ENCODE data around the gene SLC26A9. TPM values are rescaled to one million over a fixed set of nuclear protein-coding genes. Genes with fewer than 3 reads are reported as not detected.

Gene SLC26A9
- total RNA-seq, 5 donors from 2014 or later (not counting 1 experiment from before 2014, with no cell fraction given): 0.06 TPM; not detected in 4

DNA sequence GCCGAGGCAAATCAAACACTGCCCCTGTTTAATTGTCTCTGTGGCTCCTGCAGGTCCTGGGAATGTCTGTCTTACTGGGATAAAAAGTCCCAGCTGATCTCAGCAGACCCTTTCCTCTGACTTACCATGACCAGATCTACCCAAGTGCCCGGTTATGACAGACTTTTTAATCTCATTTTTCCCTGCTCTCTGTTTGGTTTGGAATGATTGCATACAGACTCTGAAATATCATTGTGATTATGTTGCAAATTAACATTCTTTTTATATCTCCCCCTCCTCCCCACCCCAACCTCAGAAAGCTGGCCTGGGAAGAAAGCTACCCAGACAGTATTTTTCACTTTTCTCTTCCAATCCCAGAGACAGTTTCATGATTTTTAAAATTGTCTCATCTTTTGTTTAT is 43.6 kb upstream of the SLC26A9 start:
- no CpG with 5 or more reads among the region's 2 CpGs for WGBS (ENCODE audit: insufficient coverage)
- Histone ChIP-seq H3K9me3 (no peaks in the 10 kb centered on the region), H3K27me3 (replicated peaks in 1 of 2; ENCODE audit: control insufficient read depth in 2 of 2, extremely low read depth in 1 of 2, insufficient read depth in 2 of 2, low read length in 1 of 2) (peaks cover 0 to 16% of the 10 kb centered on the region in 2 experiments), H3K4me3 (ENCODE audit: control insufficient read depth in 1 of 2, extremely low read depth in 1 of 2, low read length in 1 of 2) (no peak overlapping the region), H3K27ac (ENCODE audit: low read length) (no peak overlapping the region), H3K36me3 (ENCODE audit: control insufficient read depth in 2 of 2, extremely low read depth in 1 of 2, insufficient read depth in 1 of 2, low read length in 1 of 2) (no peaks in the 10 kb centered on the region), H3K4me1 (ENCODE audit: control insufficient read depth in 1 of 2, extremely low read depth in 1 of 2, insufficient read depth in 2 of 2, low read length in 2 of 2) (no peaks in the 10 kb centered on the region)
- ATAC-seq (replicated peaks in 1 of 4) (no peak), DNase-seq (no peak)
- no peaks in the 10 kb centered on the region for H3K36me3 Mint-ChIP-seq
- CTCF ChIA-PET: interaction anchor here (0.6 to 1.5 kb wide), 2 partner anchors 9 to 14 kb away, joined by 4 to 12 read pairs; no protein-coding TSS in a partner anchor
- H3K9me3 Mint-ChIP-seq: peaks cover 0 to 4% (median 0%) of the 10 kb centered on the region in 3 donors
- H3K4me3 Mint-ChIP-seq: no peak overlapping the region
- no peaks in the 10 kb centered on the region for H3K4me1 Mint-ChIP-seq
- H3K27ac Mint-ChIP-seq: no peak overlapping the region
- H3K27me3 Mint-ChIP-seq: peaks cover 11 to 12% of the 10 kb centered on the region in 2 donors
- POLR2A ChIA-PET: no interaction called here

DNA sequence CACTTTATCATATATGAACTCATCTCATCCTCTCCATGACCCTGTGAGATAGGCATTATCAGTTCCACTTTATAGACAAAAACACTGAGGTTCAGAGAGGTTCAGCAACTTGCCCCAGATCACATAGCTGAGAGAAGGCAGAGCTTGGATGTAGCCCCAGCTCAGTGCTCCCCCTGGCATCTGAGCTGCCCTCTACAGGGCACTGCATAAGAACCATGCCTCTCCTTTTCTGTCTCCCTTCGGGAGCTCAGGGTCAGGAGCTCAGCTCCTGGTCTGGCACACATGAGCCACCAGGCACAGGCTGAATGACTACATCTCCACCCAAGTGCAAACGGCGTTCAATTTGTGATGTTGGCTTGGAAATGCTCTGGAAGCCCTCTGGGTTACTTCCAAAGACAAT is 43.0 kb upstream of the SLC26A9 start:
- no peaks in the 10 kb centered on the region for H3K36me3 Mint-ChIP-seq
- peaks cover 0 to 16% of the 10 kb centered on the region in 2 experiments for H3K27me3 ChIP-seq (replicated peaks in 1 of 2; ENCODE audit: control insufficient read depth in 2 of 2, extremely low read depth in 1 of 2, insufficient read depth in 2 of 2, low read length in 1 of 2)
- ATAC-seq (replicated peaks in 1 of 4) (no peak), DNase-seq (no peak)
- POLR2A ChIA-PET: no interaction called here
- H3K4me1 Mint-ChIP-seq: no peaks in the 10 kb centered on the region
- peaks cover 6 to 9% of the 10 kb centered on the region in 2 donors for H3K27me3 Mint-ChIP-seq
- WGBS (ENCODE audit: insufficient coverage): 83% methylated on average over 1 of the region's 3 CpGs
- H3K36me3 ChIP-seq (ENCODE audit: control insufficient read depth in 2 of 2, extremely low read depth in 1 of 2, insufficient read depth in 1 of 2, low read length in 1 of 2): no peaks in the 10 kb centered on the region
- H3K27ac Mint-ChIP-seq: no peak overlapping the region
- CTCF ChIA-PET: interaction anchor here (0.5 to 1.5 kb wide), 3 partner anchors 9 to 298 kb away, joined by 3 to 12 read pairs (median 5); no protein-coding TSS in a partner anchor
- H3K27ac ChIP-seq (ENCODE audit: low read length): no peak overlapping the region
- H3K4me3 Mint-ChIP-seq: no peak overlapping the region
- peaks cover 0 to 5% (median 0%) of the 10 kb centered on the region in 3 donors for H3K9me3 Mint-ChIP-seq
- H3K9me3 ChIP-seq: no peaks in the 10 kb centered on the region
- H3K4me3 ChIP-seq (ENCODE audit: control insufficient read depth in 1 of 2, extremely low read depth in 1 of 2, low read length in 1 of 2): no peak overlapping the region
- no peaks in the 10 kb centered on the region for H3K4me1 ChIP-seq (ENCODE audit: control insufficient read depth in 1 of 2, extremely low read depth in 1 of 2, insufficient read depth in 2 of 2, low read length in 2 of 2)

DNA sequence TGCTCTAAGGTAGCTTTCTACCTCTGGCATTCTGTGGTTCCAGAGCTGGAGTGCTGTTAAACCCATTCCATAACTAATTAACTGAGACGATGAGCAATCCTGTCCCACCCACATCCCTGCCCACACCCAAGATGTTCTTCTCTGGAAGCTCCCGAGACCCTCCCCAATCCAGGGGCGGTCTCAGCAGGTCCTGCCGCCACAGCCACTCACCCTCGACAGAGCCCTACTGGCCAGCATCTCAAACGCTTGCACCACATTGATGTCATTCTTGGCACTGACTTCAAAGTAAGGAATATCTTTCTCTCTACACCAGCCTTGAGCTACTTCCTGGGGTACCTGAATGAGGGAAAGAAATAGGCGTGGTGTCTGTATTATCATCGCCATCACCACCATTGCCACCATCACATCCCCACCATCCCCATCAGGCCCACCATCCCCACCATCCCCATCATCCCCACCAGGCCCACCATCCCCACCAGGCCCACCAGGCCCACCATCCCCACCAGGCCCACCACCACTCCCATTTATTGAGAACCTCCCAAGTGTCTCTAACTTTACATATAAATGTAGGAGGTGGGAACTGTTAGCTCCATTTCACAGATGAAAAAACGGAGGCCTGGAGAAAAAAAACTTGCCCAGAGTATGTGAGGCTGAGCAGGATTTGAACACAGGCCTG is 42.2 kb upstream of the SLC26A9 start:
- ChIA-PET POLR2A (interaction anchor here in 1 of 2 donors (0.6 kb wide), 2 partner anchors 152 to 1755 kb away, joined by 3 to 8 read pairs; no protein-coding TSS in a partner anchor), CTCF (interaction anchor here (0.5 to 1.5 kb wide), 3 partner anchors 8 to 22 kb away, joined by 3 to 12 read pairs (median 5); no protein-coding TSS in a partner anchor)
- ATAC-seq (replicated peaks in 1 of 4) (no peak), DNase-seq (no peak)
- H3K27ac Mint-ChIP-seq: no peak overlapping the region
- peaks cover 0 to 5% (median 0%) of the 10 kb centered on the region in 3 donors for H3K9me3 Mint-ChIP-seq
- 88% methylated on average over 7 of the region's 9 CpGs for WGBS (ENCODE audit: insufficient coverage)
- H3K36me3 Mint-ChIP-seq: no peaks in the 10 kb centered on the region
- no peak overlapping the region for H3K27ac ChIP-seq (ENCODE audit: low read length)
- H3K4me1 Mint-ChIP-seq: no peaks in the 10 kb centered on the region
- peaks cover 2 to 9% of the 10 kb centered on the region in 2 donors for H3K27me3 Mint-ChIP-seq
- peaks cover 0 to 13% of the 10 kb centered on the region in 2 experiments for H3K27me3 ChIP-seq (replicated peaks in 1 of 2; ENCODE audit: control insufficient read depth in 2 of 2, extremely low read depth in 1 of 2, insufficient read depth in 2 of 2, low read length in 1 of 2)
- H3K9me3 ChIP-seq: no peaks in the 10 kb centered on the region
- H3K36me3 ChIP-seq (ENCODE audit: control insufficient read depth in 2 of 2, extremely low read depth in 1 of 2, insufficient read depth in 1 of 2, low read length in 1 of 2): no peaks in the 10 kb centered on the region
- no peaks in the 10 kb centered on the region for H3K4me1 ChIP-seq (ENCODE audit: control insufficient read depth in 1 of 2, extremely low read depth in 1 of 2, insufficient read depth in 2 of 2, low read length in 2 of 2)
- no peak overlapping the region for H3K4me3 ChIP-seq (ENCODE audit: control insufficient read depth in 1 of 2, extremely low read depth in 1 of 2, low read length in 1 of 2)
- no peak overlapping the region for H3K4me3 Mint-ChIP-seq

DNA sequence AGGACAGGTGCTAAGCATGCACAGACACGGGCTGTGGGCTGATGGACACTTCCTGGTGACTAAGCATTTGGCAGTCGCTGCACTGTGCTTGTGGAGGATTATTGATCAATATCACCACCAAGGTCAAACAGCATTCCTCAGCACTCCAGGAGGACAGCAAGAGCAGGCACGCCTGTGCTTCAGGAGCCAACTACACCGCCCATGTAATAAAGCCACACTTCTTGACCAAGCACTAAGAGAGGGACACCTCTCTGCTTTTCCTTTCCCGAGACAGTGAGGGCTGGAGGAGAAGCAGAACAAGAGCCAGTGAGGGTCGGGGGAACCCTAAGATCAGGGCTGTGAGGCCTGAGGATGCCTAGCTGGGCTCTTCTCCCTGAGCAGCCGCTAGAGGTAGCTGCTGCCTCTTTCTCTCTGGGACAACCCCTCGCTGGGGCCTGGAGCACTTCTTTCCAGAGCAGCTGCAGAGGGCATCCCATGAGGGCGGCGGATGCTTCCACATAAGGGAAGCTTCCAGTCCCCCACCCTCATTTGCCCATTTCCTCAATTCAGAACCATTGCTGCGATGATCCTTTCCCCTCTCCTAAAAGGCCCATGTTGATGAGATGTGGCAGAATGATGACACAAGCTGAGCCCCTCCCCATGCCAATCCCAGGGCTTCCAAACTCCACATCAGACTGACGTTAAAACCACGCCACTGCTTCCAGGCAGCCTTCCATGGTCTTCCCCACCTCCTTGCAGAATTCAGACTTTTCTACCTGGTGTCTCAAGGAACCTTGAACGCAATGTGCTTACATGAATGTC is 40.9 kb upstream of the SLC26A9 start:
- no peak overlapping the region for H3K4me3 Mint-ChIP-seq
- peak in 2 of 35 experiments; percentile 10 to 20 for DNase-seq
- ChIA-PET CTCF (no interaction called here), POLR2A (no interaction called here)
- Histone ChIP-seq H3K36me3 (ENCODE audit: control insufficient read depth in 2 of 2, extremely low read depth in 1 of 2, insufficient read depth in 1 of 2, low read length in 1 of 2) (no peaks in the 10 kb centered on the region), H3K27ac (ENCODE audit: low read length) (no peak overlapping the region), H3K4me3 (ENCODE audit: control insufficient read depth in 1 of 2, extremely low read depth in 1 of 2, low read length in 1 of 2) (no peak overlapping the region), H3K27me3 (replicated peaks in 1 of 2; ENCODE audit: control insufficient read depth in 2 of 2, extremely low read depth in 1 of 2, insufficient read depth in 2 of 2, low read length in 1 of 2) (peaks cover 0 to 5% of the 10 kb centered on the region in 2 experiments), H3K4me1 (ENCODE audit: control insufficient read depth in 1 of 2, extremely low read depth in 1 of 2, insufficient read depth in 2 of 2, low read length in 2 of 2) (no peaks in the 10 kb centered on the region), H3K9me3 (no peaks in the 10 kb centered on the region)
- no peak for ATAC-seq (replicated peaks in 1 of 4)
- no peaks in the 10 kb centered on the region for H3K4me1 Mint-ChIP-seq
- H3K9me3 Mint-ChIP-seq: peaks cover 0 to 5% (median 0%) of the 10 kb centered on the region in 3 donors
- H3K27me3 Mint-ChIP-seq: peaks cover 0 to under 1% of the 10 kb centered on the region in 2 donors
- 64% methylated on average over 7 of the region's 14 CpGs for WGBS (ENCODE audit: insufficient coverage)
- H3K36me3 Mint-ChIP-seq: no peaks in the 10 kb centered on the region
- no peak overlapping the region for H3K27ac Mint-ChIP-seq

DNA sequence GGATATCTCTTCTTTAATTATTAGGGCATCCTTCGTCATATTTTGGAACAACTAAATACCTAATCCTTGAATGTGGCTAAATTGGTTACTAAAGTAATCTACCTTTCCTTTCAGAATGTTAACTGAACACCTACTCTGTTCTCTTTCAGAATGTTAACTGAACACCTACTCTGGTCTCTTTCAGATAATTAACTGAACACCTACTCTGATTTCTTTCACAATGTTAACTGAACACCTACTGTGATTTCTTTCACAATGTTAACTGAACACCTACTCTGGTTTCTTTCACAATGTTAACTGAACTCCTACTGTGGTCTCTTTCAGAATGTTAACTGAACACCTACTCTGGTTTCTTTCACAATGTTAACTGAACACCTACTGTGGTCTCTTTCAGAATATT is 38.0 kb upstream of the SLC26A9 start:
- Histone ChIP-seq H3K4me3 (ENCODE audit: control insufficient read depth in 1 of 2, extremely low read depth in 1 of 2, low read length in 1 of 2) (no peak overlapping the region), H3K36me3 (ENCODE audit: control insufficient read depth in 2 of 2, extremely low read depth in 1 of 2, insufficient read depth in 1 of 2, low read length in 1 of 2) (no peaks in the 10 kb centered on the region), H3K9me3 (no peaks in the 10 kb centered on the region), H3K27ac (ENCODE audit: low read length) (no peak overlapping the region), H3K4me1 (ENCODE audit: control insufficient read depth in 1 of 2, extremely low read depth in 1 of 2, insufficient read depth in 2 of 2, low read length in 2 of 2) (peaks cover 0 to 3% of the 10 kb centered on the region in 2 experiments), H3K27me3 (replicated peaks in 1 of 2; ENCODE audit: control insufficient read depth in 2 of 2, extremely low read depth in 1 of 2, insufficient read depth in 2 of 2, low read length in 1 of 2) (peaks cover 0 to 19% of the 10 kb centered on the region in 2 experiments)
- WGBS (ENCODE audit: insufficient coverage): no CpG with 5 or more reads among the region's 1 CpG
- DNase-seq (no peak), ATAC-seq (replicated peaks in 1 of 4) (no peak)
- no peaks in the 10 kb centered on the region for H3K36me3 Mint-ChIP-seq
- ChIA-PET CTCF (interaction anchor here in 1 of 2 donors (0.9 kb wide), 1 partner anchor 323 kb away, joined by 3 read pairs; no protein-coding TSS in a partner anchor), POLR2A (no interaction called here)
- no peaks in the 10 kb centered on the region for H3K4me1 Mint-ChIP-seq
- peaks cover 2 to 3% of the 10 kb centered on the region in 2 donors for H3K27me3 Mint-ChIP-seq
- peaks cover 0 to 5% (median 0%) of the 10 kb centered on the region in 3 donors for H3K9me3 Mint-ChIP-seq
- no peak overlapping the region for H3K4me3 Mint-ChIP-seq
- H3K27ac Mint-ChIP-seq: no peak overlapping the region

DNA sequence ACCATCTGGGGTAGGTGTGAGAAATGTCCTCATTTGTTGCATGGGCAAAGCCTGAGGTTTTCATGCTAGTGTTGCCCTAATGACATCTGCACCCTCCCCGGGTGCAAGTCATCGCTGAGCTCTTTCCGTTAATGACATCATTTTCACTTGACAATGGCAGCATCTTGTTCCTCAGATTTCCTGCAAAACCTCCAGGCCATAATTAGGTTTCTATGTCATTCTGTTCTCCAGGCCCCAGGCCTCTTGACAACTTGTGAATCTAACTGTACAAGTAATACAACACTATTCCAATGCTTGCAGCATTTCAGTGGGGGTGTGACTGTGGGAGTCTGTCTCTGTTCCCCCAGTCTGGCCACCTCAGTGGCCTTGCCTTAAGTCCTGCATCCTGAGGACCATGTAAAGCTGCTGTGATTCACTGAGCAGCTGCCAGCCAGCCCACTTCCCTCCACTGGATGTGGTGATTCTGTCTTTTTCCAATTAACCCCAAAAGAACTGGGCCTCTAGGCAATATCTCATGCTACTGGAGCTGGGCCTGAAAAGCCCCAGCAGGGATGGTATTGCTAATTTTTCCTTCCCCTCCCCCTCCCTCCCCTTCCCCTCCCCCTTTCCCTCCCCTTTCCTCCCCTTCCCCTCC is 37.1 kb upstream of the SLC26A9 start:
- H3K27me3 ChIP-seq (replicated peaks in 1 of 2; ENCODE audit: control insufficient read depth in 2 of 2, extremely low read depth in 1 of 2, insufficient read depth in 2 of 2, low read length in 1 of 2): peaks cover 0 to 19% of the 10 kb centered on the region in 2 experiments
- Mint-ChIP-seq H3K4me3 (no peak overlapping the region), H3K9me3 (peaks cover 0 to 5% (median 0%) of the 10 kb centered on the region in 3 donors), H3K27me3 (peaks cover 2 to 3% of the 10 kb centered on the region in 2 donors), H3K27ac (no peak overlapping the region), H3K36me3 (no peaks in the 10 kb centered on the region), H3K4me1 (no peaks in the 10 kb centered on the region)
- H3K9me3 ChIP-seq: no peaks in the 10 kb centered on the region
- ChIA-PET CTCF (interaction anchor here in 1 of 2 donors (0.6 to 0.8 kb wide), 3 partner anchors 59 to 323 kb away, joined by 3 to 15 read pairs (median 4); no protein-coding TSS in a partner anchor), POLR2A (no interaction called here)
- WGBS (ENCODE audit: insufficient coverage): 89% methylated on average over 3 of the region's 3 CpGs
- H3K36me3 ChIP-seq (ENCODE audit: control insufficient read depth in 2 of 2, extremely low read depth in 1 of 2, insufficient read depth in 1 of 2, low read length in 1 of 2): no peaks in the 10 kb centered on the region
- DNase-seq (no peak), ATAC-seq (replicated peaks in 1 of 4) (no peak)
- peaks cover 0 to 3% of the 10 kb centered on the region in 2 experiments for H3K4me1 ChIP-seq (ENCODE audit: control insufficient read depth in 1 of 2, extremely low read depth in 1 of 2, insufficient read depth in 2 of 2, low read length in 2 of 2)
- no peak overlapping the region for H3K27ac ChIP-seq (ENCODE audit: low read length)
- no peak overlapping the region for H3K4me3 ChIP-seq (ENCODE audit: control insufficient read depth in 1 of 2, extremely low read depth in 1 of 2, low read length in 1 of 2)
